Ectodermal cell (in vitro differentiated cells): ENCODE results near the gene MEIS1.

ENCODE experiments used
- H3K27ac ChIP-seq: 2 replicates; pipeline ENCODE4 v1.7.0; 2013; ENCODE audit warnings: mild to moderate bottlenecking, low read depth, low read length; ENCODE audit not compliant: insufficient read depth, poor library complexity, severe bottlenecking
- H3K27me3 ChIP-seq: 2 replicates; pipeline ENCODE4 v1.7.0; 2013; ENCODE audit warnings: mild to moderate bottlenecking, low read length; ENCODE audit not compliant: insufficient read depth, control insufficient read depth, poor library complexity, severe bottlenecking
- H3K36me3 ChIP-seq: one replicate; pipeline ENCODE4 v1.7.0; 2013; ENCODE audit warnings: low read length; ENCODE audit not compliant: control insufficient read depth, insufficient read depth
- H3K4me1 ChIP-seq: one replicate; pipeline ENCODE4 v1.7.0; 2013; ENCODE audit warnings: low read length; ENCODE audit not compliant: control insufficient read depth, insufficient read depth
- H3K4me3 ChIP-seq: 2 replicates; pipeline ENCODE4 v1.7.0; 2013; ENCODE audit warnings: low read depth, low read length, control low read depth; ENCODE audit not compliant: insufficient read depth
- H3K9me3 ChIP-seq: 2 replicates; pipeline ENCODE4 v1.7.0; 2013; ENCODE audit warnings: mild to moderate bottlenecking, low read length, moderate library complexity; ENCODE audit not compliant: control insufficient read depth
- WGBS, 2 experiments: methylation state at CpG; one replicate each; pipeline ENCODE4 v1.1.7; 2013; ENCODE audit warnings: missing lambda C conversion rate in 2 of 2; 5-methylcytosine and 5-hydroxymethylcytosine counted together

The MEIS1 gene

DNA sequence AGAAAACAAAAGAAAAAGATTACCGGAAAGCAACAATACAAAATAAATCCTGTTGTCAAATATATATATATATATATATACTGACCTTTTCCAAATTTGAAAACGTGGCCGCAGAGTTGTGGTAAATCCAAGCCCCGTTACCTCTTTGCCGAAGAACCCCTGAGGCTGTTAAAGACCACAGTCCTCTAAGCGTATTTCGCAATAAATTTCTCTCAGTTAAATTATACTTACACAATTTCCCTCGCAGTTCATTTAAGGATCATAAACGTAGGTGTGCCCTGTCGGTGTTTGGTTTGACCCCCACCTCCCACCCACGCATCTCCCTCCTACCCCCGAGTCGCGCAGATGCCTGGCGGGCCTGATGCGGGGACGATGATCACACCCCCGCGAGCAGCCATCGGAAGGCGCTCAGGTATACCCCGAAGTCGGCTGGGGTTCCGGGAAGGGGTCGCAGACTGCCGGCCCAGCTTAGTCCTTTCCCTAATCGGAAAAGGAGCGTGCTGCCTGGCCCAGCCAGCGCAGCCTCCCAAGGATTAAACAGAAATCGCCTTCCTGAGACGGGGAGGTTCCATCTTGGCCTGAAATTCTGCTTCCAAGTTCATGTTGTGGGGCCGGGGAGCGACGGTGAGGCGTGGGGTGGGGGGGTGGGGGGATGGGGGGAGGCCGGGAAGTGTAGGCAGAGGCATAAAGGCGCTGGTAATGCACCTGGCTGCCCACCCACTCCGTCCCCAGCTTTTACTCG lies 2.9 kb upstream of the MEIS1 start:
- Histone ChIP-seq H3K27me3 (peaks cover 71% of the 10 kb centered on the region), H3K27ac (no peak overlapping the region), H3K4me3 (no peak overlapping the region), H3K36me3 (no peaks in the 10 kb centered on the region), H3K4me1 (peaks cover 26% of the 10 kb centered on the region), H3K9me3 (no peaks in the 10 kb centered on the region)
- 5% methylated on average over 33 of the region's 39 CpGs for WGBS, 2 experiments

DNA sequence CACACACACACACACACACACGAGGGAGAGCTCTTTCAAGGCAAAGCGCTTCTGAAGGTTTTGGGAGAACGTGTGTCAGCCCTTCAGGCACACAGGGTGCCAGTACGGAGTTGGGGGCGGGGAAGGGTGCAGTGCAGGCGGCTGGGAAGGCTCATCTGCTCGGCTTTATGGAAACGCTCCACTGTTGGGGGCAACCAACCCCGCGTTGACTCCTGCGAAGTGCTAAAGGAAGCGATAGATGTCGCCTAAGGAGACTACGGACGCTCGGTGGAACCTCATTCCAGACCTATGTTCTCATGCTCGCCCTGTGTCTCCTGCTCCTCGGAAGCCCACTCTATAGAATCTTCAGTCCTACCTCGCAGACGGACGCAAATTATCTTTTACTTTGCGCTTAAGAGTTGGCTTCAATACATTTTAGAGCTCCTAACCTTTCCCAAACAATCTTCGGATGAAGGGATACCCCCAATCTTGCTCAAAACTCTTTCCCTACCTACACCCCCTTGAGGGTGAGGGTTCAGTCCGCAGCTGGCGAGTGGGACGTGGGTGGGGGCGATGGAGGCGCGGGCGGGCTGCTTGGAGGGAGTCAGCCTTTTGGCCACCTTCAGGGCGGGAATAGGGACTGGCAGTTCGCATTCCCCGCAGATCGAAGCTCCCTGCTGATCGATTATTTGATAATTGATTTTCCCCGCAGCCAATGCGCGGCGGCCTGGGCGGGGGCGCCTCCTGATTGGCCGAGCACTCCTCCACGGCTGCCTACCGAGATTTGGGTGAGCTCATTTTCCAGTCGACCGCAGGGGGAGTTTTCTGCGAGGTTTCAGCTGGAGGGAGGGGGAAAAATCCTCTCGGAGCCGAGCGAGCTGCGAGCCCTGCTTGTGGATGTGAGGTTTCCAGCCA lies 1.9 kb upstream of the MEIS1 start:
- Histone ChIP-seq H3K27ac (peak overlapping the region; percentile 44), H3K27me3 (peaks cover 71% of the 10 kb centered on the region), H3K4me1 (peaks cover 27% of the 10 kb centered on the region), H3K9me3 (no peaks in the 10 kb centered on the region), H3K4me3 (peak overlapping the region; percentile 55), H3K36me3 (no peaks in the 10 kb centered on the region)
- WGBS, 2 experiments = 0% methylated on average over 51 of the region's 51 CpGs

- Histone ChIP-seq H3K9me3 (no peaks in the 10 kb centered on the region), H3K36me3 (no peaks in the 10 kb centered on the region), H3K27me3 (peaks cover 71% of the 10 kb centered on the region), H3K4me1 (peaks cover 32% of the 10 kb centered on the region), H3K27ac (peak overlapping the region; percentile 44), H3K4me3 (peak overlapping the region; percentile 55)
- WGBS, 2 experiments = 0% methylated on average over 2 to 3 of the region's 7 CpGs
These were observed 1.3 kb upstream of the MEIS1 start for GRCh38 chr2:66433695-66433944.

- H3K27ac ChIP-seq = peak overlapping the region; percentile 44
- peak overlapping the region; percentile 55 for H3K4me3 ChIP-seq
- no peaks in the 10 kb centered on the region for H3K9me3 ChIP-seq
- H3K27me3 ChIP-seq = peaks cover 72% of the 10 kb centered on the region
- WGBS, 2 experiments = 0% methylated on average over 61 of the region's 61 CpGs
- H3K36me3 ChIP-seq = no peaks in the 10 kb centered on the region
- peaks cover 37% of the 10 kb centered on the region for H3K4me1 ChIP-seq
These were observed 813 bp upstream of the MEIS1 start for GRCh38 chr2:66433945-66434678.

DNA sequence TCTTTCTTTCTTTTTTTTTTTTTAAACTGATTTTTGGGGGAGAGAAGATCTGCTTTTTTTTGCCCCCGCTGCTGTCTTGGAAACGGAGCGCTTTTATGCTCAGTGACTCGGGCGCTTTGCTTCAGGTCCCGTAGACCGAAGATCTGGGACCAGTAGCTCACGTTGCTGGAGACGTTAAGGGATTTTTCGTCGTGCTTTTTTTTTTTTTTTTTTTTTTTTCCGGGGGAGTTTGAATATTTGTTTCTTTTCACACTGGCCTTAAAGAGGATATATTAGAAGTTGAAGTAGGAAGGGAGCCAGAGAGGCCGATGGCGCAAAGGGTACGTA lies 587 bp downstream of the MEIS1 start:
- Histone ChIP-seq H3K27me3 (peaks cover 75% of the 10 kb centered on the region), H3K27ac (peak overlapping the region; percentile 44), H3K9me3 (no peaks in the 10 kb centered on the region), H3K36me3 (no peaks in the 10 kb centered on the region), H3K4me3 (peak overlapping the region; percentile 55), H3K4me1 (peaks cover 37% of the 10 kb centered on the region)
- 1% methylated on average over 15 of the region's 15 CpGs for WGBS, 2 experiments

GRCh38 chr2:66435963-66436362 lies 1.0 kb downstream of the MEIS1 start:
- Histone ChIP-seq H3K27me3 (peaks cover 75% of the 10 kb centered on the region), H3K27ac (no peak overlapping the region), H3K4me1 (peaks cover 36% of the 10 kb centered on the region), H3K9me3 (no peaks in the 10 kb centered on the region), H3K36me3 (no peaks in the 10 kb centered on the region), H3K4me3 (peak overlapping the region; percentile 55)
- WGBS, 2 experiments = no CpG with 5 or more reads among the region's 2 CpGs

DNA sequence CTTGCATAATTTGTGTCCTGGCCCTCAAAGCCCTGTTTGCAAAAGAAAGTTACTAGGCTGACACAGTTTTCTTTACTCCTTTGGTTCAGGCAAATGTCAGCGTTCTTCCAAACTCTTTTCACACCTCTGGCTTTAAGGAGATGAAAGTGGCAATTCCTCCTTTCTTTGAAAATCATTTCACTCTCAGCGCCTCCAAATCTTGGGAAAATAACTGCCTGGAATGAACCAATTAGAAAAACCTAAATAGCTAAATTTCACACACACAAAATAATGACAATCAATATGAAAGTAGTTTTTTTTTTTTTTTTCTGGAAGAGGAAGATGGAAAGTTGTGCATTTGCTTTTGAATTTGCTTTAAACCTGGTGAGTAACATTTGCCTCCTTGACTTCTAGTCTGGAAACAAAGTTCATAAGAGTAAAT lies 1.7 kb downstream of the MEIS1 start:
- Histone ChIP-seq H3K4me3 (peak overlapping the region; percentile 55), H3K27me3 (peaks cover 75% of the 10 kb centered on the region), H3K9me3 (no peaks in the 10 kb centered on the region), H3K4me1 (peaks cover 38% of the 10 kb centered on the region), H3K36me3 (no peaks in the 10 kb centered on the region), H3K27ac (no peak overlapping the region)
- 0% methylated on average over 2 of the region's 2 CpGs for WGBS, 2 experiments

DNA sequence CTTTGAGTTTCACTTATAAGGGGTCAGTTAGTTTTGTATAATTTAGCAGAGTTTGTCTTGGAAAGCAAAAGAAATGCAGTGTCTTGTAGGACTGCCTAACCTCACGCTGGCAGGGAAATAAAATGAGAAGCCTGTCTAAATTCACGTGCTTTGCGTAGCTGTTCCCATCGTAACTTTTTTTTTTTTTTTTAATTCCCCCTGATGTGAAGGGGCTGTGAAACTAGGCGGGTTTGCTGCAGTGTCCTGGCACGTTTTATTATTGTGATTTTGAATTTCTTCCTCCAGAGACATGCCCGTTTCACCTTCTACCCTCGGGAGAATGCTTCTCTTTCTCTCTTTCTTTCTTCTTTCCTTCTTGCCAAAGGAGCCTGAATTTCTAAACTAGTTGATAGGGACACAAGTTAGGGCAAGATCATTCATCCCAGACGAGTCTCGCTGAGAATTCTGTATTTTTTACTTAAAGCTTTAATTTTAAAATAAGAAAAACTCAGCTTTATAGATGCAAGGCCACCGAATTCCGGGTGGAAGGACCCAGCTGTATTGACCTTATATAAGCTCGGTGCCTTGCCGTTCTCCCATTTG lies 2.3 kb downstream of the MEIS1 start:
- WGBS, 2 experiments = 0 to 1% methylated on average over 12 to 14 of the region's 14 CpGs
- H3K27ac ChIP-seq = no peak overlapping the region
- H3K4me3 ChIP-seq = peak overlapping the region; percentile 37
- H3K4me1 ChIP-seq = peaks cover 36% of the 10 kb centered on the region
- no peaks in the 10 kb centered on the region for H3K9me3 ChIP-seq
- H3K36me3 ChIP-seq = no peaks in the 10 kb centered on the region
- peaks cover 75% of the 10 kb centered on the region for H3K27me3 ChIP-seq

- H3K27ac ChIP-seq = no peak overlapping the region
- no peaks in the 10 kb centered on the region for H3K36me3 ChIP-seq
- H3K4me3 ChIP-seq = peak overlapping the region; percentile 37
- peaks cover 36% of the 10 kb centered on the region for H3K4me1 ChIP-seq
- peaks cover 76% of the 10 kb centered on the region for H3K27me3 ChIP-seq
- no peaks in the 10 kb centered on the region for H3K9me3 ChIP-seq
- 1 to 2% methylated on average over 22 of the region's 22 CpGs for WGBS, 2 experiments
These were observed 3.0 kb downstream of the MEIS1 start for GRCh38 chr2:66437691-66438497.
